ENCODE data around the gene CNPY2. TPM values are rescaled to one million over a fixed set of nuclear protein-coding genes. Genes with fewer than 3 reads are reported as not detected.

The CNPY2 gene
- total RNA-seq, 1 donor from 2014 or later = 203 TPM

DNA sequence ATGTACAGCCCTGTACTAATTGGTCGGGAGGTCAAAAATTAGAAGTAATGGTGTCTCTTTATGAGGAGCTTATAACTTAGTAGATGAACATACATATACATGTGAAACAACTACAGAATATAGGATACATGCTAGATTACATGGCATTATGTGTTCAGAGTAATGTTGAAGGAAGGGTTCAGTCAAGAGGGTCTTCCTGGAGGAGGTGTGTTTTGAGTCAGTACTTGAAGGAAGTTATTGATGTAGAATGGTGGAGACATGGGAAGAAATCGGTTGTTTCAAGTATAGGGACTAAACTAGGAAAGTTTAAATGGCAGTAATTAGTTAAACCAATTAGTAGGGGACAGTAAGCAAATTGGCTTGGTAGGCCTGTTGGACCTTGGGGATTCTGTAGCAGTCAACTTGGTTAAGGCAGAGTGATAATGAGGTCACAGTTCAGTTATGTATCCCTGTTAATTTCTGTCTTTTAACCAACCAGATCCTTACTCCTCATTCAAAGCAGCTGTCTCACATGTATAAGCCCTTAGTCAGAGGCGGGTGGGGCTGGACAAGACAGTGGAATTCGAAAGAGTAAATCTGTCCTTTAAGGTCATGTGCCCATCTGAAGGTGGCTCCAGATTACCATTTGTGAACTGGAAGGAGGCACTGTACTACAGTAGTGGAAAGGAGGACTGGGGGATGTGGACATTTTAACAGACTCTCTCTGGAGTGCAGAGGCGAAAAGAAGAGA, 54.1 kb downstream of the CNPY2 start:
- Mint-ChIP-seq H3K4me3 (ENCODE audit: unreplicated experiment) (no peak overlapping the region), H3K27me3 (ENCODE audit: unreplicated experiment) (peaks cover 3% of the 10 kb centered on the region), H3K36me3 (ENCODE audit: low read depth, unreplicated experiment) (no peaks in the 10 kb centered on the region), H3K9me3 (ENCODE audit: unreplicated experiment) (no peaks in the 10 kb centered on the region), H3K27ac (ENCODE audit: unreplicated experiment) (no peak overlapping the region), H3K4me1 (ENCODE audit: unreplicated experiment) (peaks cover 11% of the 10 kb centered on the region)
- TF ChIP-seq, protein P1, sequence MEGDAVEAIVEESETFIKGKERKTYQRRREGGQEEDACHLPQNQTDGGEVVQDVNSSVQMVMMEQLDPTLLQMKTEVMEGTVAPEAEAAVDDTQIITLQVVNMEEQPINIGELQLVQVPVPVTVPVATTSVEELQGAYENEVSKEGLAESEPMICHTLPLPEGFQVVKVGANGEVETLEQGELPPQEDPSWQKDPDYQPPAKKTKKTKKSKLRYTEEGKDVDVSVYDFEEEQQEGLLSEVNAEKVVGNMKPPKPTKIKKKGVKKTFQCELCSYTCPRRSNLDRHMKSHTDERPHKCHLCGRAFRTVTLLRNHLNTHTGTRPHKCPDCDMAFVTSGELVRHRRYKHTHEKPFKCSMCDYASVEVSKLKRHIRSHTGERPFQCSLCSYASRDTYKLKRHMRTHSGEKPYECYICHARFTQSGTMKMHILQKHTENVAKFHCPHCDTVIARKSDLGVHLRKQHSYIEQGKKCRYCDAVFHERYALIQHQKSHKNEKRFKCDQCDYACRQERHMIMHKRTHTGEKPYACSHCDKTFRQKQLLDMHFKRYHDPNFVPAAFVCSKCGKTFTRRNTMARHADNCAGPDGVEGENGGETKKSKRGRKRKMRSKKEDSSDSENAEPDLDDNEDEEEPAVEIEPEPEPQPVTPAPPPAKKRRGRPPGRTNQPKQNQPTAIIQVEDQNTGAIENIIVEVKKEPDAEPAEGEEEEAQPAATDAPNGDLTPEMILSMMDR (IDR thresholded peaks at IDR 0.05; ENCODE audit: unreplicated experiment) = no peak
- no peak for DNase-seq (ENCODE audit: low spot score)

DNA sequence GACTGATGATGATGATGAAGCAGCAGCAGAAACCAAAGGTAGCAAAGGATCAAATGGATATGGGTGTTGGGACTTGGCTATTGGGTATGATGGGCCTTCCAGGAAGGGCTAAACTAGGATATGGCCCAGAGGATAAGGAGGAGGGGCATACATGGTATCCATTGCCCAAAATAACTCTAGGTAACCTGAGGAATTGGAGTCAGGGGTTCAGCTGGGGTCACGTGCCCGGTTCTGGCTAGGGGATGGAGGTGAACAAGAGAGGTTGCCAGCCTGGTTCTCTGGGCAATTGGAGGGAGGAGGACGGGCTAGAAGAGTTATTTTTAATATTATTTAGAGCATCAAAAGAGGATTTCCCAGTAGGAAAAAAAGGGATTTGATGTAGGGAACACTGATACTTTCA, 54.9 kb downstream of the CNPY2 start:
- TF ChIP-seq, protein P1 (IDR thresholded peaks at IDR 0.05; ENCODE audit: unreplicated experiment) = no peak
- peaks cover 12% of the 10 kb centered on the region for H3K4me1 Mint-ChIP-seq (ENCODE audit: unreplicated experiment)
- H3K27me3 Mint-ChIP-seq (ENCODE audit: unreplicated experiment) = peaks cover 6% of the 10 kb centered on the region
- H3K36me3 Mint-ChIP-seq (ENCODE audit: low read depth, unreplicated experiment) = peaks cover 4% of the 10 kb centered on the region
- DNase-seq (ENCODE audit: low spot score) = no peak
- no peaks in the 10 kb centered on the region for H3K9me3 Mint-ChIP-seq (ENCODE audit: unreplicated experiment)
- H3K27ac Mint-ChIP-seq (ENCODE audit: unreplicated experiment) = no peak overlapping the region
- no peak overlapping the region for H3K4me3 Mint-ChIP-seq (ENCODE audit: unreplicated experiment)

DNA sequence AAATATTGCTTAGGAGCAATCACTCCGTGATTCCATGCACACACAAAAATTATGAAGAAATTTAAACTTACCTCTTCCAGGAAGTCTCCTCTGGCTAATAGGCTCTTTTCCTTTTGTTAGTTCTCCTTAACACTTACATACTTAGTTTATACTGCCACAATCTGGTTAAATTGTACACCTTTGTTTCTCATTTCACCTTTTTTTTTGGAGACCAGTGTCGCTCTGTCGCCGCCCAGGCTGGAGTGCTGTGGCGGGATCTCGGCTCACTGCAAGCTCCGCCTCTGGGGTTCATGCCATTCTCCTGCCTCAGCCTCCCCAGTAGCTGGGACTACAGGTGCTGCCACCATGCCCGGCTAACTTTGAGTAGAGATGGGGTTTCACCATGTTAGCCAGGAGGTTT, 55.4 kb downstream of the CNPY2 start:
- Mint-ChIP-seq H3K36me3 (ENCODE audit: low read depth, unreplicated experiment) (peaks cover 6% of the 10 kb centered on the region), H3K4me1 (ENCODE audit: unreplicated experiment) (peaks cover 12% of the 10 kb centered on the region), H3K27ac (ENCODE audit: unreplicated experiment) (no peak overlapping the region), H3K4me3 (ENCODE audit: unreplicated experiment) (no peak overlapping the region), H3K9me3 (ENCODE audit: unreplicated experiment) (no peaks in the 10 kb centered on the region), H3K27me3 (ENCODE audit: unreplicated experiment) (peaks cover 6% of the 10 kb centered on the region)
- no peak for DNase-seq (ENCODE audit: low spot score)
- TF ChIP-seq, protein P1 (IDR thresholded peaks at IDR 0.05; ENCODE audit: unreplicated experiment) = no peak

Other genes starting within 250 kb of the CNPY2 start
- gene ERBB3, start 235.8 kb downstream of the CNPY2 start, total RNA-seq (ENCODE audit: unreplicated experiment) = 4.2 TPM
- gene PA2G4, start 211.4 kb downstream of the CNPY2 start, total RNA-seq (ENCODE audit: unreplicated experiment) = 84.3 TPM
- 3,242 TPM for gene RPL41, start 199.4 kb downstream of the CNPY2 start, total RNA-seq (ENCODE audit: unreplicated experiment)
- 10.4 TPM for gene ZC3H10, start 197.7 kb downstream of the CNPY2 start, total RNA-seq (ENCODE audit: unreplicated experiment)
- 302 TPM for gene ESYT1, start 187.7 kb downstream of the CNPY2 start, total RNA-seq (ENCODE audit: unreplicated experiment)
- 170 TPM for gene MYL6B, start 163.4 kb downstream of the CNPY2 start, total RNA-seq (ENCODE audit: unreplicated experiment)
- gene MYL6, start 157.6 kb downstream of the CNPY2 start, total RNA-seq (ENCODE audit: unreplicated experiment) = 2,481 TPM
- gene SMARCC2, start 126.5 kb downstream of the CNPY2 start, total RNA-seq (ENCODE audit: unreplicated experiment) = 105 TPM
- gene RNF41, start 94.1 kb downstream of the CNPY2 start, total RNA-seq (ENCODE audit: unreplicated experiment) = 55.5 TPM
- 19.8 TPM for gene NABP2, start 91.6 kb downstream of the CNPY2 start, total RNA-seq (ENCODE audit: unreplicated experiment)
- gene SLC39A5, start 85.9 kb downstream of the CNPY2 start, total RNA-seq (ENCODE audit: unreplicated experiment) = not detected
- 48.5 TPM for gene ANKRD52, start 57.6 kb downstream of the CNPY2 start, total RNA-seq (ENCODE audit: unreplicated experiment)
- 20.3 TPM for gene COQ10A, start 49.0 kb downstream of the CNPY2 start, total RNA-seq (ENCODE audit: unreplicated experiment)
- 187 TPM for gene CS, start 15.7 kb downstream of the CNPY2 start, total RNA-seq (ENCODE audit: unreplicated experiment)
- gene PAN2, start 18.0 kb upstream of the CNPY2 start, total RNA-seq (ENCODE audit: unreplicated experiment) = 55.7 TPM
- 0.80 TPM for gene IL23A, start 22.9 kb upstream of the CNPY2 start, total RNA-seq (ENCODE audit: unreplicated experiment)
- 97.3 TPM for gene STAT2, start 44.1 kb upstream of the CNPY2 start, total RNA-seq (ENCODE audit: unreplicated experiment)
- not detected for gene APOF, start 46.9 kb upstream of the CNPY2 start, total RNA-seq (ENCODE audit: unreplicated experiment)
- 34.2 TPM for gene TIMELESS, start 133.4 kb upstream of the CNPY2 start, total RNA-seq (ENCODE audit: unreplicated experiment)
- 0.10 TPM for gene MIP, start 138.7 kb upstream of the CNPY2 start, total RNA-seq (ENCODE audit: unreplicated experiment)
- gene SPRYD4, start 152.6 kb upstream of the CNPY2 start, total RNA-seq (ENCODE audit: unreplicated experiment) = 2.0 TPM
- 0.21 TPM for gene GLS2, start 172.2 kb upstream of the CNPY2 start, total RNA-seq (ENCODE audit: unreplicated experiment)
- gene RBMS2, start 205.8 kb upstream of the CNPY2 start, total RNA-seq (ENCODE audit: unreplicated experiment) = 122 TPM